ENCODE measurements around the gene RGS7.

DNA sequence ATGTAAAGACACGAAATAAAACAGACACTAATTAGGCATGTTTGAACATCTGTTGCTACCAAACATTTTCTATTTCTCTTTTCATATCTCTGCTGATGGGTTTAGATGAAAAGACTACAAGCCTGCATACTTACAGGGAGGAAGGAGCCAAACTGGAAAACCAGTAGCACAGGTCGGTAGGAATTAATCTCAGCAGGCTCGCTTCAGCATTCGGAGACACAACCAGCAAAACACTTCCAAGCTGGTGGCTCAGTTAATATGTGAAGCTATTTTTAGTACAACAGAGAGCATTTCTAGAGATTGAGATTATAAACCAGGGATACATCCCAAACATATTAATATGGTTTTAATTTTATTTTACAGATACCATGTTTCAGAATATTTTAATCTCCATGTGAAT is 444.2 kb downstream of the RGS7 start:
- TF ChIP-seq, protein P1, sequence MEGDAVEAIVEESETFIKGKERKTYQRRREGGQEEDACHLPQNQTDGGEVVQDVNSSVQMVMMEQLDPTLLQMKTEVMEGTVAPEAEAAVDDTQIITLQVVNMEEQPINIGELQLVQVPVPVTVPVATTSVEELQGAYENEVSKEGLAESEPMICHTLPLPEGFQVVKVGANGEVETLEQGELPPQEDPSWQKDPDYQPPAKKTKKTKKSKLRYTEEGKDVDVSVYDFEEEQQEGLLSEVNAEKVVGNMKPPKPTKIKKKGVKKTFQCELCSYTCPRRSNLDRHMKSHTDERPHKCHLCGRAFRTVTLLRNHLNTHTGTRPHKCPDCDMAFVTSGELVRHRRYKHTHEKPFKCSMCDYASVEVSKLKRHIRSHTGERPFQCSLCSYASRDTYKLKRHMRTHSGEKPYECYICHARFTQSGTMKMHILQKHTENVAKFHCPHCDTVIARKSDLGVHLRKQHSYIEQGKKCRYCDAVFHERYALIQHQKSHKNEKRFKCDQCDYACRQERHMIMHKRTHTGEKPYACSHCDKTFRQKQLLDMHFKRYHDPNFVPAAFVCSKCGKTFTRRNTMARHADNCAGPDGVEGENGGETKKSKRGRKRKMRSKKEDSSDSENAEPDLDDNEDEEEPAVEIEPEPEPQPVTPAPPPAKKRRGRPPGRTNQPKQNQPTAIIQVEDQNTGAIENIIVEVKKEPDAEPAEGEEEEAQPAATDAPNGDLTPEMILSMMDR (IDR thresholded peaks at IDR 0.05; ENCODE audit: low read depth, low read length) = no peak
- no peak for TF ChIP-seq EZH2phosphoT487 (IDR thresholded peaks at IDR 0.05; ENCODE audit: low read depth)

Data from OCI-LY3 (cell line).